Measurements from ENCODE around the gene PRPF39. TPM values are rescaled to one million over a fixed set of nuclear protein-coding genes. Genes with fewer than 3 reads are reported as not detected.
"Not testable (repeated sequence)": the region's sequence is repeated elsewhere in the genome, so short reads cannot be mapped to it uniquely, and the experiment has no call there.

Gene PRPF39
- total RNA-seq, 1 experiment from 2014 or later, result 59.8 TPM

DNA sequence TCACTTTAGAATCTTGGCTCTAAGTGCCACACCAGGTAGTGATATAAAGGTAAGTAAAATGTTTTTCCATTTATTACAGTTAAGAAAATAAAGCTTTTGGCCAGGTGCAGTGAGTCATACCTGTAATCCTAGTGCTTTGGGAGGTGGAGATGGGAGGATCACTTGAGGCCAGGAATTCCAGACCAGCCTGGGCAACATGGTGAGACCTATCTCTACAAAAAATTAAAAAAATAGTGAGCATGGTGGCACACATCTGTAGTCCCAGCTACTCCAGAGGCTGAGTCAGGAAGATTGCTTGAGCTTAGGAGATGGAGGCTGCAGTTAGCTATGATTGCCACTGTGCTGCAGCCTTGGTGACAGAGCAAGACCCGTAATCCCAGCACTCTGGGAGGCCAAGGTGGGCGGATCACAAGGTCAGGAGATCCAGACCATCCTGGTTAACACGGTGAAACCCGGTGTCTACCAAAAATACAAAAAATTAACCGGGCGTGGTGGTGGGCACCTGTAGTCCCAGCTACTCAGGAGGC, 56.8 kb downstream of the PRPF39 start:
- Histone ChIP-seq H2AFZ (ENCODE audit: low read length) (no peak overlapping the region), H2BK120ac (ENCODE audit: low read depth, low read length, poor library complexity, severe bottlenecking) (no peak overlapping the region), H3K56ac (ENCODE audit: insufficient read length, low read depth, low read length) (no peak overlapping the region), H2BK12ac (ENCODE audit: insufficient read length, low read depth, low read length) (no peak overlapping the region), H3K23me2 (ENCODE audit: insufficient read length, low read depth, low read length, poor library complexity, severe bottlenecking) (peaks cover 2% of the 10 kb centered on the region), H3K23ac (ENCODE audit: insufficient read length, low read depth, low read length) (no peak overlapping the region), H3K27ac (ENCODE audit: insufficient read length, low read depth, low read length) (no peak overlapping the region), H4K20me1 (ENCODE audit: control insufficient read depth, insufficient read depth, insufficient read length) (no peaks in the 10 kb centered on the region), H2AK5ac (ENCODE audit: insufficient read length, low read length) (no peak overlapping the region), H2BK20ac (ENCODE audit: low read depth, low read length, poor library complexity, severe bottlenecking) (no peak overlapping the region), H4K5ac (ENCODE audit: insufficient read length, low read depth, low read length) (no peak overlapping the region), H3K79me2 (ENCODE audit: insufficient read depth, low read length) (peaks cover 9% of the 10 kb centered on the region; the same call in 1 of the 2 replicates), H3K4me2 (ENCODE audit: insufficient read depth, insufficient read length, low read length) (no peak overlapping the region), H3K18ac (ENCODE audit: insufficient read length, low read depth, low read length) (no peak overlapping the region), H4K91ac (ENCODE audit: insufficient read length, low read depth, low read length) (no peak overlapping the region), H2BK15ac (ENCODE audit: low read depth, low read length) (no peak overlapping the region), H3K9ac (ENCODE audit: extremely low read depth, insufficient read length, low read length) (no peak overlapping the region), H3K14ac (ENCODE audit: insufficient read depth, low read length) (no peak overlapping the region), H3K4me1 (ENCODE audit: insufficient read depth, low read length) (no peaks in the 10 kb centered on the region), H3T11ph (ENCODE audit: low read length) (no peak overlapping the region), H4K8ac (replicated peaks; ENCODE audit: insufficient read length, low read depth, low read length) (no peak overlapping the region), H3K27me3 (ENCODE audit: insufficient read depth, low read length) (no peaks in the 10 kb centered on the region), H3K79me1 (ENCODE audit: insufficient read depth, low read depth, low read length, poor library complexity, severe bottlenecking) (peaks cover 3% of the 10 kb centered on the region), H3K9me3 (ENCODE audit: control insufficient read depth, low read depth, low read length) (no peaks in the 10 kb centered on the region), H3K4ac (ENCODE audit: low read depth, low read length) (no peak overlapping the region), H2BK5ac (ENCODE audit: insufficient read length, low read length) (no peak overlapping the region)
- no peaks in the 10 kb centered on the region for H3K27me3 Mint-ChIP-seq (ENCODE audit: low read depth)
- peaks cover 13 to 15% of the 10 kb centered on the region in 2 experiments for H3K4me1 Mint-ChIP-seq
- TF ChIP-seq, protein P1, sequence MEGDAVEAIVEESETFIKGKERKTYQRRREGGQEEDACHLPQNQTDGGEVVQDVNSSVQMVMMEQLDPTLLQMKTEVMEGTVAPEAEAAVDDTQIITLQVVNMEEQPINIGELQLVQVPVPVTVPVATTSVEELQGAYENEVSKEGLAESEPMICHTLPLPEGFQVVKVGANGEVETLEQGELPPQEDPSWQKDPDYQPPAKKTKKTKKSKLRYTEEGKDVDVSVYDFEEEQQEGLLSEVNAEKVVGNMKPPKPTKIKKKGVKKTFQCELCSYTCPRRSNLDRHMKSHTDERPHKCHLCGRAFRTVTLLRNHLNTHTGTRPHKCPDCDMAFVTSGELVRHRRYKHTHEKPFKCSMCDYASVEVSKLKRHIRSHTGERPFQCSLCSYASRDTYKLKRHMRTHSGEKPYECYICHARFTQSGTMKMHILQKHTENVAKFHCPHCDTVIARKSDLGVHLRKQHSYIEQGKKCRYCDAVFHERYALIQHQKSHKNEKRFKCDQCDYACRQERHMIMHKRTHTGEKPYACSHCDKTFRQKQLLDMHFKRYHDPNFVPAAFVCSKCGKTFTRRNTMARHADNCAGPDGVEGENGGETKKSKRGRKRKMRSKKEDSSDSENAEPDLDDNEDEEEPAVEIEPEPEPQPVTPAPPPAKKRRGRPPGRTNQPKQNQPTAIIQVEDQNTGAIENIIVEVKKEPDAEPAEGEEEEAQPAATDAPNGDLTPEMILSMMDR (conservative IDR thresholded peaks at IDR 0.05), result no peak
- H3K36me3 Mint-ChIP-seq (ENCODE audit: insufficient read depth in 1 of 3, low read depth in 3 of 3), result peaks cover 12 to 14% (median 14%) of the 10 kb centered on the region in 3 experiments
- no peak overlapping the region for H3K4me3 Mint-ChIP-seq
- WGBS (ENCODE audit: extremely low coverage, insufficient read length, low lambda C conversion rate), result no CpG with 5 or more reads among the region's 6 CpGs
- peak overlapping the region in 1 of 3 experiments; percentile 68; a peak in 3 of 7 replicates for H3K27ac Mint-ChIP-seq
- H3K9me3 Mint-ChIP-seq, result no peaks in the 10 kb centered on the region
- DNase-seq, result peak; percentile 42

DNA sequence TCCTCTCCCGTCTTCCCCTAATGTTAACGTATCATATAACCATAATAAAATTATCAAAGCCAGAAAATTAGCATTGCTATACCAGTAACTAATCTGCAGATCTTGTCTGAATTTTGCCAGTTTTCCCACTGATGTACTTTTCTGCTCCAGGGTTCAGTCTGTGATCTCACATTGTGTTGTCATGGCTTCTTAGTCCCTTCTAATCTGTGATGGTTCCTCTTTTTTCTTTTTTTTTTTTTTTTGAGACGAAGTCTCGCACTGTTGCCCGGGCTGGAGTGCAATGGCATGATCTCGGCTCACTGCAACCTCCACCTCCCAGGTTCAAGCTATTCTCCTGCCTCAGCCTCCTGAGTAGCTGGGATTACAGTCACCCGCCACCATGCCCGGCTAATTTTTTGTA, 58.2 kb downstream of the PRPF39 start:
- not testable (repeated sequence) for H3K27me3 ChIP-seq (ENCODE audit: insufficient read depth, low read length); H3K4me3 Mint-ChIP-seq; H2BK20ac ChIP-seq (ENCODE audit: low read depth, low read length, poor library complexity, severe bottlenecking); H2BK120ac ChIP-seq (ENCODE audit: low read depth, low read length, poor library complexity, severe bottlenecking); H3K4me1 ChIP-seq (ENCODE audit: insufficient read depth, low read length); H3K27me3 Mint-ChIP-seq (ENCODE audit: low read depth); H2AK5ac ChIP-seq (ENCODE audit: insufficient read length, low read length); H3K23me2 ChIP-seq (ENCODE audit: insufficient read length, low read depth, low read length, poor library complexity, severe bottlenecking); H3K27ac Mint-ChIP-seq; H3K18ac ChIP-seq (ENCODE audit: insufficient read length, low read depth, low read length); H4K20me1 ChIP-seq (ENCODE audit: control insufficient read depth, insufficient read depth, insufficient read length); H3K9ac ChIP-seq (ENCODE audit: extremely low read depth, insufficient read length, low read length); H2AFZ ChIP-seq (ENCODE audit: low read length); DNase-seq; H3K4ac ChIP-seq (ENCODE audit: low read depth, low read length); H2BK15ac ChIP-seq (ENCODE audit: low read depth, low read length); H3K79me2 ChIP-seq (ENCODE audit: insufficient read depth, low read length); H4K91ac ChIP-seq (ENCODE audit: insufficient read length, low read depth, low read length); H4K5ac ChIP-seq (ENCODE audit: insufficient read length, low read depth, low read length); H3K27ac ChIP-seq (ENCODE audit: insufficient read length, low read depth, low read length); H3K79me1 ChIP-seq (ENCODE audit: insufficient read depth, low read depth, low read length, poor library complexity, severe bottlenecking); H2BK12ac ChIP-seq (ENCODE audit: insufficient read length, low read depth, low read length); H3K23ac ChIP-seq (ENCODE audit: insufficient read length, low read depth, low read length); H3K56ac ChIP-seq (ENCODE audit: insufficient read length, low read depth, low read length); H3K4me2 ChIP-seq (ENCODE audit: insufficient read depth, insufficient read length, low read length); H3K14ac ChIP-seq (ENCODE audit: insufficient read depth, low read length); H2BK5ac ChIP-seq (ENCODE audit: insufficient read length, low read length); H3K9me3 ChIP-seq (ENCODE audit: control insufficient read depth, low read depth, low read length); H4K8ac ChIP-seq (replicated peaks; ENCODE audit: insufficient read length, low read depth, low read length); H3K9me3 Mint-ChIP-seq; H3T11ph ChIP-seq (ENCODE audit: low read length)
- peaks cover 10 to 13% of the 10 kb centered on the region in 2 experiments for H3K4me1 Mint-ChIP-seq
- H3K36me3 Mint-ChIP-seq (ENCODE audit: insufficient read depth in 1 of 3, low read depth in 3 of 3), result peaks cover 12 to 21% (median 17%) of the 10 kb centered on the region in 3 experiments
- WGBS (ENCODE audit: extremely low coverage, insufficient read length, low lambda C conversion rate), result no CpG with 5 or more reads among the region's 8 CpGs

Data from H9 (cell line).